GM20000 (cell line): Measurements from ENCODE around the gene SCN2A.

Experiments
- DNase-seq: peaks from one replicate; pipeline ENCODE4 v3.0.0; 2012; ENCODE audit warnings: low spot score
- TF ChIP-seq, protein P1 (sequence below): IDR thresholded peaks from 2 replicates; pipeline ENCODE4 v1.5.1; 2012; ENCODE audit warnings: mild to moderate bottlenecking, control low read depth; ENCODE audit errors: extremely low read depth, missing control alignments

Gene SCN2A

DNA sequence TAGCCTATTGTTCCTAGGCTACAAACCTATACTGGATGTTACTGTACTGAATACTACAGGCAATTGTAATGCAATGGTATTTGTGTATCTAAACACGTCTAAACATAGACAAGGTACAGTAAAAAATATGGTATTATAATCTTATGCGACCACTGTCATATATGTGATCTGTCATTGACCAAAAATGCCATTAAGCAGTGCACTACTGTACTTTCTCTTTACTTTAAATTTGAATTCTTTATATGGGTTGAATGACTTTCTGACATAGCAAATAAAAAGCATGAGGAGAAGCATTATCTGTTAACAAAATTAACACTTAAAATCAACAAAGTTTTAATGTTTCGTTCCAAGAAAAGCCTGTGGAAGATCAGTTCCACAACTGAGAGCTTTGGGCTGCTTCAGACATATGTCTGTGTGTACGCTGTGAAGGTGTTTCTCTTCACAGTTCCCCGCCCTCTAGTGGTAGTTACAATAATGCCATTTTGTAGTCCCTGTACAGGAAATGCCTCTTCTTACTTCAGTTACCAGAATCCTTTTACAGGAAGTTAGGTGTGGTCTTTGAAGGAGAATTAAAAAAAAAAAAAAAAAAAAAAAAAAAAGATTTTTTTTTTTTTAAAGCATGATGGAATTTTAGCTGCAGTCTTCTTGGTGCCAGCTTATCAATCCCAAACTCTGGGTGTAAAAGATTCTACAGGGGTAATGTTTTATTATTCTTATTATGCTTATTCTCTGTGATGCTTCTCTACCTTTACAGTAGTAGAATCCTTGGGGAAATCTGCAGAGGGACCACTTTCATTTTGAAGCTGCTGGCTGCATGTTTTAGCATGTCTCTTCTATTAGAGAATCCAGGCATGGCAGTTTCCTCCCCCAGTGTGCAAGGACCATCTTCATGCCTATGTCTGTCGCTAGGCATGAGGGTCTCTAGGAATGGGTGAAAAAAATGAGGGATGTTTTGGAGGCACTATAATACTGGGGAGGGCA, 54.5 kb downstream of the SCN2A start:
- DNase-seq: peak; percentile 55
- TF ChIP-seq, protein P1, sequence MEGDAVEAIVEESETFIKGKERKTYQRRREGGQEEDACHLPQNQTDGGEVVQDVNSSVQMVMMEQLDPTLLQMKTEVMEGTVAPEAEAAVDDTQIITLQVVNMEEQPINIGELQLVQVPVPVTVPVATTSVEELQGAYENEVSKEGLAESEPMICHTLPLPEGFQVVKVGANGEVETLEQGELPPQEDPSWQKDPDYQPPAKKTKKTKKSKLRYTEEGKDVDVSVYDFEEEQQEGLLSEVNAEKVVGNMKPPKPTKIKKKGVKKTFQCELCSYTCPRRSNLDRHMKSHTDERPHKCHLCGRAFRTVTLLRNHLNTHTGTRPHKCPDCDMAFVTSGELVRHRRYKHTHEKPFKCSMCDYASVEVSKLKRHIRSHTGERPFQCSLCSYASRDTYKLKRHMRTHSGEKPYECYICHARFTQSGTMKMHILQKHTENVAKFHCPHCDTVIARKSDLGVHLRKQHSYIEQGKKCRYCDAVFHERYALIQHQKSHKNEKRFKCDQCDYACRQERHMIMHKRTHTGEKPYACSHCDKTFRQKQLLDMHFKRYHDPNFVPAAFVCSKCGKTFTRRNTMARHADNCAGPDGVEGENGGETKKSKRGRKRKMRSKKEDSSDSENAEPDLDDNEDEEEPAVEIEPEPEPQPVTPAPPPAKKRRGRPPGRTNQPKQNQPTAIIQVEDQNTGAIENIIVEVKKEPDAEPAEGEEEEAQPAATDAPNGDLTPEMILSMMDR: peak; percentile 66

DNA sequence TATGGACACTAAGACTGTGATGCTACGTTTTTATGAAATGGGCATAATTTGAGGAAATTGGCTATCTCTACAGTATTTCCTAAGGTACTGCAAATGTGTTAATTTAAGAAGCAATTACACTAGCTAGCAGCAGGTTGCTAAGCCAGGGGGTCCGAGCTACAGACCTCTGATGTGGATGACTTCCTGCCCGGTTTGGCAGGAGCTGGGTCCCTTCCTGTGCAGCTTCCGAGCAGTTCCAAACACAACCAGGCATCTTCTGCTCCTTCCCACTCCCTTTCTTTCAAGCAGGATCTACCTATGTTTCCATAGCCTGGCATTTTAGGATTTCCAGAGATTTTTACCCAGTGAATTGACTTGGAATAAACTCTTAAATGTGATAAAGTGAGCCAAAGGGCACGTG, 55.7 kb downstream of the SCN2A start:
- TF ChIP-seq, protein P1: no peak

DNA sequence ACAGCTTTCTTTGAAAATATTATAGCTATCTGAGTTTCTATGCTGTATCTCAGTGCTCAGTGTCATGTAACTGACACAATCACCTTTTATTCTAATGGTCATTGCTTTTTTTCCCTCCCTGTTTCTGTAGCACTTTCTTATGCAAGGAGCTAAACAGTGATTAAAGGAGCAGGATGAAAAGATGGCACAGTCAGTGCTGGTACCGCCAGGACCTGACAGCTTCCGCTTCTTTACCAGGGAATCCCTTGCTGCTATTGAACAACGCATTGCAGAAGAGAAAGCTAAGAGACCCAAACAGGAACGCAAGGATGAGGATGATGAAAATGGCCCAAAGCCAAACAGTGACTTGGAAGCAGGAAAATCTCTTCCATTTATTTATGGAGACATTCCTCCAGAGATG, 56.4 kb downstream of the SCN2A start:
- TF ChIP-seq, protein P1: no peak
- no peak for DNase-seq

More for the DNA sequence above, 55.7 kb downstream of the SCN2A start:
- no peak for DNase-seq

DNA sequence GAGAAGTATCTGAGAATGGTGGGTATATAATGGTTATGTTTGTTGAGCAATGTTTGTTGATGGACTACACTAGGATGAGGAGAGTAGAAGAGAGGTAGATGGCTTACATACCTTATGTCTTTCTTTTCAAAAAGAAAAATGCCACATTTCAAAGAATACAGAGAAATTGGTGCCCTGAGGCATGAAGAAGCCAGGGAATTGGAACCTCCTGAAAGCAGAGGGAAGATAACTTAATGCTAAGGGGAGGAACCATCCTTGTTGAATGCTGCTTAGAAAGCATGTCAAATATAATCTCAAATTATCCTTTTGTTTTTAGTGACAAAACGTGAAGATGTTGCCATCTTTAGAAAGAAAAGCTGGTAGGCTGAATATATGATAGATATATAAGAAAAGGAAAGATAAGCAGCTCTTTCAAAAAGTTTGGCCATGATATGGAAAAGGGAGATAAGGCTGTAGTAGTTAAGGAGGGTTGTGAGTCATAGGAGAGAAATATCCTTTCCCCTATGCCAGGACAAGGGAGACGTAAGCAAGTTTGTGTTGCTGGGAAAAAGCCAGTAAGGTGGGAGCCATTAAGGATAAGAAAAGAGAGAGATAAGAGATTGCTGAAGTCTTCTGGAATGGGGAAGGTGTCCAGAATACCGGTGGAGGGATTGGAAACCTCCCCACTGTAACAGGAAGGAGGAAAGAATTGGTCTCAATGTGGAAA, 66.3 kb downstream of the SCN2A start:
- TF ChIP-seq, protein P1: no peak
- DNase-seq: no peak

DNA sequence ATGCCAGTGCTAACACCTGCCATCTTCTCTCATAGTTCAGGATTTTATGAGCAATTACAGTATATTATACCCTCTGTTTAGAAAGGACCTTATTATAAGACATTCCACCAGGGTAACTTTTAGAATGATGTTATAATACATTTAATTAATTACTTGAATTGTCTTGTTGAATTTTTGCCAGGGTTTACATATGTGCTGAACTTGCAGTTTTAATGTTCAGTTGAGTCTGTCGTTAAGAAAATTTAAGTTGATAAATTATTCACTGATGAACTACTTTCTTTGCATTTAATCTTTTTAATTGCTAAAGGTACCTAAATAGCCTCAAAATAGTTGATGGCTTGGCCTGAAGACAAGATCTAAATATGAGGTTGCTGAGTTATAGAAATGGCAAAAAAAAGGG, 68.1 kb downstream of the SCN2A start:
- DNase-seq: no peak

DNA sequence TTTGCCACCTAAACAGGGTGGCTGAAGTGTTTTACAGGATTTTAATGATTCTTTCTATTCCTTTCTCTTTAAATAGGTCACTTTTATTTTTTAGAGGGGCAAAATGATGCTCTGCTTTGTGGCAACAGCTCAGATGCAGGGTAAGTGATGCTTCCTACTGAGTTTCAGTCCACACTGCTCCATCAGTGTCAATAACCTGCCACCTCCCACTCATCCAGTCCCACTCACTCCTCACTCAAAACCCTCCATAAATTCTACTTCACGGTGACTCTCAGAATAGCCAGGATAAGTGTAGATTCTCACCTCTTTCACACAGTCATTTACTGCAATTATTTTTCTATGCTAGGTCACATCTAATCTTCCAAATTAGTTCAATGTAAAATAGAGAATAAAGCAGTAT, 72.7 kb downstream of the SCN2A start:
- TF ChIP-seq, protein P1: no peak
- no peak for DNase-seq

More for the DNA sequence above, 68.1 kb downstream of the SCN2A start:
- TF ChIP-seq, protein P1: no peak

DNA sequence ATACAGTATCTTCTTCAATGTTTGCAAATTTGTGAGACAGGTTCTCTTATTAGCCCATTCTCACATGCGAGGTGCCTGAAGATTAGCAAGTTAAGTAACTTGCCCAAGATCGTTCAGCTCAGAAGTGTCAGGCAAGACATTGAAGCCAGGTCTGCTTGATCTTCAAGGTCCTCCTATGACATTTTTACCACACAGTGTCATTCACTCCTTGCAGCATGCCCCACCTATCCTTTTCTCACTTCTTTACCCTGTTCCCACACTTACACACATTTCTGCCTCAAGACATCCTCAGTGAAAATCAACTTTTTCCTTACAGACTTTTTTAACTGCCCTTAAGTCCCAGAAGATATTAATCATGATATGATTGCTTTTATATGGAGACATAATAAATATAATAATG, 73.8 kb downstream of the SCN2A start:
- TF ChIP-seq, protein P1: no peak
- DNase-seq: no peak
